GM23338 (cell line): ENCODE results near the gene FOXD2.

Experiments
- CREB1 ChIP-seq: fragments of 250-450 bp; sonication (Bioruptor Pico); IDR thresholded peaks from 2 replicates; pipeline ENCODE4 v1.5.0; 2020; ENCODE audit warnings: low read depth, mild to moderate bottlenecking, moderate library complexity
- EZH2 ChIP-seq: fragments of 200-600 bp; sonication (generic); IDR thresholded peaks from one replicate; pipeline ENCODE4 v1.8.0; 2017; ENCODE audit warnings: antibody characterized with exemption, mild to moderate bottlenecking, low read depth; ENCODE audit not compliant: unreplicated experiment
- EZH2phosphoT487 ChIP-seq: fragments of 200-600 bp; sonication (generic); IDR thresholded peaks from one replicate; pipeline ENCODE4 v1.8.1; 2018; ENCODE audit warnings: antibody characterized with exemption; ENCODE audit not compliant: unreplicated experiment
- POLR2AphosphoS5 ChIP-seq: IDR thresholded peaks from 2 replicates; pipeline ENCODE4 v1.6.1; 2016; ENCODE audit warnings: antibody characterized with exemption, low read depth
- TF ChIP-seq, protein P1 (sequence below), 2 experiments: fragments of 200-600 bp in 1 of 2; sonication (generic) in 1 of 2; conservative IDR thresholded peaks; 2 replicates each; pipeline versions ENCODE4 v1.5.1 to v1.6.1; 2016 to 2017; ENCODE audit warnings: antibody characterized with exemption in 2 of 2, low read depth in 2 of 2, mild to moderate bottlenecking in 2 of 2, moderate library complexity in 1 of 2
- TF ChIP-seq, protein P2 (sequence below): IDR thresholded peaks from 2 replicates; pipeline ENCODE4 v1.6.1; 2016; ENCODE audit warnings: antibody characterized with exemption

DNA sequence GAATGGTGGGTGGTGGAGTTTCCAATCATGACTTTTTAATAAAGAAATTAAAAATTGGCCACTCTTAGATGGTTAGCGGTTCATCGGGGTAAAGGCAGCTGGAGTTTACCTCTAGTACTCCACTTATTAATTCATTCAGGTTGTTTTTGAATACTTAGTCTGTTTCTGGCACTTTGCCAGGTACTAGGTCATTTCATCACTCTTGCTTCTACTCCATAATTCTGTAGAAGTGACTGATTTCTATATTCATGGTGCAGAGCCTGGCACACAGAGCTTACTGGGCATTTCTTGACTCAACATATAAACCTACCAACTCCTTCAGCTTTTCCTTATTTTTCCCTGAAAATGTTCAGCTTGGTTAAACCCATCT, 31.5 kb downstream of the FOXD2 start:
- TF ChIP-seq, protein P1, sequence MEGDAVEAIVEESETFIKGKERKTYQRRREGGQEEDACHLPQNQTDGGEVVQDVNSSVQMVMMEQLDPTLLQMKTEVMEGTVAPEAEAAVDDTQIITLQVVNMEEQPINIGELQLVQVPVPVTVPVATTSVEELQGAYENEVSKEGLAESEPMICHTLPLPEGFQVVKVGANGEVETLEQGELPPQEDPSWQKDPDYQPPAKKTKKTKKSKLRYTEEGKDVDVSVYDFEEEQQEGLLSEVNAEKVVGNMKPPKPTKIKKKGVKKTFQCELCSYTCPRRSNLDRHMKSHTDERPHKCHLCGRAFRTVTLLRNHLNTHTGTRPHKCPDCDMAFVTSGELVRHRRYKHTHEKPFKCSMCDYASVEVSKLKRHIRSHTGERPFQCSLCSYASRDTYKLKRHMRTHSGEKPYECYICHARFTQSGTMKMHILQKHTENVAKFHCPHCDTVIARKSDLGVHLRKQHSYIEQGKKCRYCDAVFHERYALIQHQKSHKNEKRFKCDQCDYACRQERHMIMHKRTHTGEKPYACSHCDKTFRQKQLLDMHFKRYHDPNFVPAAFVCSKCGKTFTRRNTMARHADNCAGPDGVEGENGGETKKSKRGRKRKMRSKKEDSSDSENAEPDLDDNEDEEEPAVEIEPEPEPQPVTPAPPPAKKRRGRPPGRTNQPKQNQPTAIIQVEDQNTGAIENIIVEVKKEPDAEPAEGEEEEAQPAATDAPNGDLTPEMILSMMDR (conservative IDR thresholded peaks at IDR 0.05; ENCODE audit: low read depth in 2 of 2), result no peak
- TF ChIP-seq POLR2AphosphoS5, result no peak
- TF ChIP-seq EZH2phosphoT487, result no peak
- no peak for TF ChIP-seq CREB1 (CRISPR knock-in tag)
- no peak for TF ChIP-seq EZH2
- TF ChIP-seq, protein P2, sequence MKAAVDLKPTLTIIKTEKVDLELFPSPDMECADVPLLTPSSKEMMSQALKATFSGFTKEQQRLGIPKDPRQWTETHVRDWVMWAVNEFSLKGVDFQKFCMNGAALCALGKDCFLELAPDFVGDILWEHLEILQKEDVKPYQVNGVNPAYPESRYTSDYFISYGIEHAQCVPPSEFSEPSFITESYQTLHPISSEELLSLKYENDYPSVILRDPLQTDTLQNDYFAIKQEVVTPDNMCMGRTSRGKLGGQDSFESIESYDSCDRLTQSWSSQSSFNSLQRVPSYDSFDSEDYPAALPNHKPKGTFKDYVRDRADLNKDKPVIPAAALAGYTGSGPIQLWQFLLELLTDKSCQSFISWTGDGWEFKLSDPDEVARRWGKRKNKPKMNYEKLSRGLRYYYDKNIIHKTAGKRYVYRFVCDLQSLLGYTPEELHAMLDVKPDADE, result no peak
